GM12891 (cell line): ENCODE results near the gene ASB16.

Experiments used
- PAX5 ChIP-seq: IDR thresholded peaks from 2 replicates; pipeline ENCODE4 v1.6.1; 2011; ENCODE audit warnings: low read length, moderate library complexity, mild to moderate bottlenecking; ENCODE audit not compliant: insufficient read depth, severe bottlenecking
- POLR2A ChIP-seq: IDR thresholded peaks from 2 replicates; pipeline ENCODE4 v1.6.1; 2011; ENCODE audit warnings: low read depth, low read length, control low read depth
- POLR2AphosphoS5 ChIP-seq: IDR thresholded peaks from 2 replicates; pipeline ENCODE4 v1.6.1; 2011; ENCODE audit warnings: low read depth, low read length, control low read depth
- TAF1 ChIP-seq: IDR thresholded peaks from 2 replicates; pipeline ENCODE4 v1.6.1; 2011; ENCODE audit warnings: low read depth, low read length, control low read depth

DNA sequence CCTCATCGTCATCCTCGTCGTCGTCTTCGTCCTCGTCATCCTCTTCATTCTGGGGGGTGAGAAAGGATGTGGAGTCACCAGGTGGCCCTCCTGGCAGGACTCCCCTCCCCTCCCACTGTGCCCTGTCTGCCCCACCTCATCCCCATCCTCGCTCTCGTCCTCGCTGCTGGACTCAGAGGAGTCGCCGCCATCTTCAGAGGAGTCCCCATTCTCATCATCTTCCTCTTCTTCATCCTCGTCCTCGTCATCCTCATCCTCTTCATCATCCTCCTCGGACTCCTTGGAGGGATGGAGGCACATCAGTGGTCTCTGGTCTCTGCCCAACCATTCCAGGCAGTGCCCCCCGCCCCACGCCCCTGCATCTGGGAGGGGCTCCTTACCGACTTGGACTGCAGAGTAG lies 36.8 kb downstream of the ASB16 start:
- TF ChIP-seq POLR2AphosphoS5 (no peak), POLR2A (no peak), TAF1 (no peak), PAX5 (no peak)
